ENCODE measurements around the gene TBC1D3B.
"Not testable (repeated sequence)": the region's sequence is repeated elsewhere in the genome, so short reads cannot be mapped to it uniquely, and the experiment has no call there.

The TBC1D3B gene

GRCh38 chr17:36210439-36211211 lies 34.2 kb upstream of the TBC1D3B start, which contains the start of gene CCL4L2:
TSS of gene CCL4L2 (plus strand) at chr17:36211063.
- DNase-seq (ENCODE audit: low read depth): not testable (repeated sequence)

GRCh38 chr17:36209575-36209974 lies 33.1 kb upstream of the TBC1D3B start:
- DNase-seq (ENCODE audit: low read depth): no peak
- no peak for TF ChIP-seq CTCF (conservative IDR thresholded peaks at IDR 0.05; ENCODE audit: control insufficient read depth, insufficient read depth, low read depth, low read length)
- H3K4me3 ChIP-seq (ENCODE audit: control insufficient read depth, low read depth, low read length): no peak overlapping the region

More at GRCh38 chr17:36210439-36211211, 34.2 kb upstream of the TBC1D3B start, which contains the start of gene CCL4L2:
- H3K4me3 ChIP-seq (ENCODE audit: control insufficient read depth, low read depth, low read length): not testable (repeated sequence)

- DNase-seq (ENCODE audit: low read depth); H3K4me3 ChIP-seq (ENCODE audit: control insufficient read depth, low read depth, low read length): not testable (repeated sequence)
These were observed 30.9 kb upstream of the TBC1D3B start for GRCh38 chr17:36207383-36207782.

GRCh38 chr17:36206486-36206821 lies 30.0 kb upstream of the TBC1D3B start:
- DNase-seq (ENCODE audit: low read depth): not testable (repeated sequence)

GRCh38 chr17:36205637-36206485 lies 29.4 kb upstream of the TBC1D3B start:
- H3K4me3 ChIP-seq (ENCODE audit: control insufficient read depth, low read depth, low read length): no peak overlapping the region
- TF ChIP-seq CTCF (conservative IDR thresholded peaks at IDR 0.05; ENCODE audit: control insufficient read depth, insufficient read depth, low read depth, low read length): no peak
- no peak for DNase-seq (ENCODE audit: low read depth)

More at GRCh38 chr17:36206486-36206821, 30.0 kb upstream of the TBC1D3B start:
- H3K4me3 ChIP-seq (ENCODE audit: control insufficient read depth, low read depth, low read length): not testable (repeated sequence)

GRCh38 chr17:36204724-36205500 lies 28.5 kb upstream of the TBC1D3B start:
- DNase-seq (ENCODE audit: low read depth): no peak
- no peak overlapping the region for H3K4me3 ChIP-seq (ENCODE audit: control insufficient read depth, low read depth, low read length)
- TF ChIP-seq CTCF (conservative IDR thresholded peaks at IDR 0.05; ENCODE audit: control insufficient read depth, insufficient read depth, low read depth, low read length): no peak

GRCh38 chr17:36203335-36203734 lies 26.9 kb upstream of the TBC1D3B start:
- H3K4me3 ChIP-seq (ENCODE audit: control insufficient read depth, low read depth, low read length): no peak overlapping the region
- no peak for DNase-seq (ENCODE audit: low read depth)
- TF ChIP-seq CTCF (conservative IDR thresholded peaks at IDR 0.05; ENCODE audit: control insufficient read depth, insufficient read depth, low read depth, low read length): no peak

GRCh38 chr17:36201506-36201905 lies 25.1 kb upstream of the TBC1D3B start:
- not testable (repeated sequence) for H3K4me3 ChIP-seq (ENCODE audit: control insufficient read depth, low read depth, low read length)

GRCh38 chr17:36201102-36201501 lies 24.7 kb upstream of the TBC1D3B start:
- DNase-seq (ENCODE audit: low read depth); H3K4me3 ChIP-seq (ENCODE audit: control insufficient read depth, low read depth, low read length): not testable (repeated sequence)

More at GRCh38 chr17:36201506-36201905, 25.1 kb upstream of the TBC1D3B start:
- not testable (repeated sequence) for DNase-seq (ENCODE audit: low read depth)

Measured in fibroblast of mammary gland (primary cell).